Heart left ventricle (tissue), 13 donors: Measurements from ENCODE around the gene TMEM169.

ENCODE experiments used
- CTCF ChIP-seq, 12 donors: fragments of 200-600 bp; sonication (generic) in 4 of 12; IDR thresholded peaks; one replicate each; pipeline versions ENCODE4 v1.5.0 to v1.8.0; 2018 to 2022; ENCODE audit warnings: antibody characterized with exemption in 12 of 12, mild to moderate bottlenecking in 5 of 12
- POLR2A ChIP-seq, 2 donors: fragments of 450-650 bp; IDR thresholded peaks; one replicate each; pipeline ENCODE4 v1.6.1; 2017; ENCODE audit warnings: antibody characterized with exemption in 2 of 2, mild to moderate bottlenecking in 2 of 2, moderate library complexity in 2 of 2
- donor health status: ischemic (EF 13 %, LVEDD 7.1; RV severe dilation, severe dysfunction).
- donor health status: DM: no; HTN: yes; CAD: no.
- donor health status: DM: no; HTN: no; CAD: no.
- donor health status: ischemic (EF 25% LVEDD 6.9; RV normal size, moderate dysfunction).
- donor health status: ischemic (EF 25% LVEDD 5.7; RV mildly dilated, moderate dysfunction).
- donor health status: ischemic (EF 35%, LVEDD 5.7; RV mildly dilated, moderate dysfunction).
- donor health status: nonischemic (EF 11% LVEDD 7.7; RV severe dilation, severe dysfunction).
- donor health status: DM: yes; HTN: yes; CAD: no.
- donor health status: PGD.
- donor health status: ischemic (EF 29% LVEDD 5.4; RV normal size, mild dysfunction).
- donor health status: nonischemic (EF 23%, LVEDD 6.1; RV moderate dilation, normal function).

GRCh38 chr2:216070195-216070594 is 11.5 kb upstream of the TMEM169 start:
- TF ChIP-seq CTCF (IDR thresholded peaks at IDR 0.05) = no peak
- TF ChIP-seq POLR2A (IDR thresholded peaks at IDR 0.05) = no peak
